Activated CD4-positive, alpha-beta T cell treated with anti-CD3 and anti-CD28 coated beads for 24 hours (primary cell): Measurements from ENCODE around the gene OR10G8.
"Not testable (repeated sequence)": the region's sequence is repeated elsewhere in the genome, so short reads cannot be mapped to it uniquely, and the experiment has no call there.

Experiments used
- DNase-seq, 2 donors: peaks; one replicate each; pipeline ENCODE4 v3.0.0-alpha.2; 2020; ENCODE audit warnings: low read depth in 2 of 2

Gene OR10G8, protein sequence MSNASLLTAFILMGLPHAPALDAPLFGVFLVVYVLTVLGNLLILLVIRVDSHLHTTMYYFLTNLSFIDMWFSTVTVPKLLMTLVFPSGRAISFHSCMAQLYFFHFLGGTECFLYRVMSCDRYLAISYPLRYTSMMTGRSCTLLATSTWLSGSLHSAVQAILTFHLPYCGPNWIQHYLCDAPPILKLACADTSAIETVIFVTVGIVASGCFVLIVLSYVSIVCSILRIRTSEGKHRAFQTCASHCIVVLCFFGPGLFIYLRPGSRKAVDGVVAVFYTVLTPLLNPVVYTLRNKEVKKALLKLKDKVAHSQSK

DNA sequence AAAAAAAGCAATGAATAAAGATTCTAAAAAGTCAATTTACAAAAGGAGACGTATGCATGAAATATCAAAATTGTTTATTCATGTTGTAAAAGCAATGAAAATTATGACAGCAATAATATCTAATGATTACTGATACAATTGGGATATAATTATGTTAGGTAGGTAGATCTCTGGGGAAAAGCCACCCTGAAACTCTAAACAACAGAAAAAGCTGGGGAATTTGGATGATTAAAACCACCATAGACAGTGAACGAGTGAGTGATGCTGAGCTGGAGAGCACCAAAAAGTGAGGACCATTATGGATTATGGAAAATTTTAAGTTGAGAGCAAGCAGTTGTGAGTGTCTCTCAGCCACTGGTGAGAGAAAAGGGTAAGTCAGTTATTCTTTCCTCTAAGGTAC lies at the start of gene OR10G8:
Gene OR10G8 (plus strand): TSS at position 301 of the 400 bp plus-strand sequence. CDS start 2,825 bp downstream, outside the sequence.
- DNase-seq = no peak

DNA sequence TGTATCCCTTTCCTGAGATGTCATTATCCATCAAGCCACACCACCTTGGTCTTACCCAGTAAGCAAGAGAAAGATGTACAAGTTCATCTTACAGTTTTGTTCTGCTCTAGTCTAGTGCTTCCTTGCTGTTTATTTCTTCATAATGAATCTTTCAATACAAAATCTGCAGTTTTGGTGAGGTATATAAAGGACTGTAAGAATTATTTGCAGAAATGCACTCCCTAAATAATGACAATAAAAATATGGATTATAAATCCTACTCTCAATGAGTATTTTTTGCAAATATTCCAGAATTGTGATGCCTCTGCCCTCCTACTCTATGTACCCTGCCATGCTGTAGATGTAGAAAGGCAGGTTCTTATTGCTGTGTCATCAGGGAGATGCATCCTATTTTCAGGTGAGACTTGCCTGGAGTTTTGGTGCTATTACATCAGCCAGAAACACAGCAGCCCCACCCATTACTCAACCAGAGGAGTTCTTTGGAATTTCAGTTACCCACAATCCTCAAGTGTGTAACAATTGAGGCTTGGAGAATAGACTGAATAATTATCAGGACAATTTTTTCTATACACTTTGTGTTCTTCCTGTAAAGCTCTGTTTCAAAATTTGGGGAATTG lies 48.8 kb upstream of the OR10G8 start, which contains the start of gene OR10S1:
Gene OR10S1 (minus strand): TSS at position 51 of the 617 bp plus-strand sequence. CDS start 117 bp downstream, outside the sequence.
- DNase-seq = no peak

- DNase-seq = no peak
Measured at GRCh38 chr11:123979311-123979710, 47.3 kb upstream of the OR10G8 start.

DNA sequence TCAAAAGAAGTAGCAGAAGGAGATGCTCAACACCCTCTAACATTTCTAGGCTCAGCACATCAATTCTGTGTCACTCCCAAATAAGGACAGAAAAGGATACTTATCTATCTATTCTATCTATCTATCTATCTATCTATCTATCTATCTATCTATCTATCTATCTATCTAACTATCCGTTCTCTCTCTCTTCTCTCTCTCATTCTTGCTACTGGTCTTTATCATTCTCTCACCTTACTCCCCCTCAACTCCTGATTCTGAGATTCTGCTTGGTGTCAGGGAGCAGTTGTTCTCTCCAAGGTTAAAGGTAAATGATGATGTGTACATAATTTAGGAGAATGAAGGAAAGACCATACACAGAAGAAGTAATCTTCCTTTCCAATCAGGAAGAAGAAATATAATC lies 31.5 kb upstream of the OR10G8 start, which contains the start of gene OR10G6:
Gene OR10G6 (minus strand): TSS at position 43 of the 400 bp plus-strand sequence. CDS start 0 bp downstream, at position 43.
- no peak for DNase-seq

DNA sequence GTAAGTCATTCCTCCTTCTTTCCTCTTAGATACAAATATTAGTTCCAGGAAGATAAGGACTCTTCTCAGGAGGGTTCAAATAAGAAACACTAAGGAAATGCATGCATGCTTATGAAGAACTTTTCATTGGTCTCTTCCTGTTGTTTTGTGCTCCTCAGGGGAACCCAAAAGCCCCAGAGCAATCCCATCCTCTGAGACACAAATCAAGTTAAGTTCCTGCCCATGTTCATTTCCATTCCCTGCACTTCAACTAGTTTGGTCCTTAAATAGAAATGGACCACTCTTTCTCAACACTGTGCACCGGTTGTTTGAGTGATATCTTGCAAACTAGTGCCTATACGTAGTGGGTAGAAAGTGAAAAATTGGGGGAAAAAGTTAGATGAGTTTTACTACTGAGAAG lies 13.9 kb upstream of the OR10G8 start, which contains the start of gene OR10G4:
Gene OR10G4 (plus strand): TSS at position 301 of the 400 bp plus-strand sequence. CDS start 2,578 bp downstream, outside the sequence.
- no peak for DNase-seq

DNA sequence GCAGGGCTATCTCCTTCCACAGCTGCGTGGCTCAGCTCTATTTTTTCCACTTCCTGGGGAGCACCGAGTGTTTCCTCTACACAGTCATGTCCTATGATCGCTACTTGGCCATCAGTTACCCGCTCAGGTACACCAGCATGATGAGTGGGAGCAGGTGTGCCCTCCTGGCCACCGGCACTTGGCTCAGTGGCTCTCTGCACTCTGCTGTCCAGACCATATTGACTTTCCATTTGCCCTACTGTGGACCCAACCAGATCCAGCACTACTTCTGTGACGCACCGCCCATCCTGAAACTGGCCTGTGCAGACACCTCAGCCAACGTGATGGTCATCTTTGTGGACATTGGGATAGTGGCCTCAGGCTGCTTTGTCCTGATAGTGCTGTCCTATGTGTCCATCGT lies 10.8 kb upstream of the OR10G8 start:
- DNase-seq = not testable (repeated sequence)

GRCh38 chr11:124036666-124037065 lies 10.1 kb downstream of the OR10G8 start:
- DNase-seq = no peak

GRCh38 chr11:124039557-124039956 lies 13.0 kb downstream of the OR10G8 start:
- no peak for DNase-seq

- DNase-seq = no peak
Measured at GRCh38 chr11:124041254-124041653, 14.7 kb downstream of the OR10G8 start, which contains the start of gene OR10G7. Gene OR10G7 (minus strand): TSS chr11:124041325. CDS start chr11:124039001, 2,324 bp downstream.

GRCh38 chr11:124043420-124043819 lies 16.8 kb downstream of the OR10G8 start:
- no peak for DNase-seq

- DNase-seq = no peak
Measured at GRCh38 chr11:124050748-124051147, 24.1 kb downstream of the OR10G8 start.

DNA sequence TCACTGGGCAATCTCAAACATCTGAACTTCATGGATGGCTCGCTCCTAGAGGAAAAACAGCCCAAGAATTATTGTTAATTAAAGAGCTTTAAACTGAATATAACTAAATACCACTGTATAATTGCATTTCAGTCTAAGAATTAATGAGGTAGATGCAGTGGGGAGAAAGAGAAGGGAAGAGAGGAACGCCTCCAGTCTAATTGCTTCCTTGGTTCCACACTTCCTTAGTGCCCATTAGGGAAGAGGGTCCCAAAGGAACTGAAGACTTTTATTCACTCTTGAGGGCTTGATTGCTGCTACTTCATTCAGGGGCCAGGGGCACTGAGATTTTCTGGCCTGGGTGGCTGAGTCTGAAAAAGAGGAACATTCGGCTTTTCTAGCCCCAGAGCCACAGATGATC lies 26.4 kb downstream of the OR10G8 start:
- no peak for DNase-seq

- DNase-seq = no peak
Measured at GRCh38 chr11:124068601-124069110, 42.1 kb downstream of the OR10G8 start.

DNA sequence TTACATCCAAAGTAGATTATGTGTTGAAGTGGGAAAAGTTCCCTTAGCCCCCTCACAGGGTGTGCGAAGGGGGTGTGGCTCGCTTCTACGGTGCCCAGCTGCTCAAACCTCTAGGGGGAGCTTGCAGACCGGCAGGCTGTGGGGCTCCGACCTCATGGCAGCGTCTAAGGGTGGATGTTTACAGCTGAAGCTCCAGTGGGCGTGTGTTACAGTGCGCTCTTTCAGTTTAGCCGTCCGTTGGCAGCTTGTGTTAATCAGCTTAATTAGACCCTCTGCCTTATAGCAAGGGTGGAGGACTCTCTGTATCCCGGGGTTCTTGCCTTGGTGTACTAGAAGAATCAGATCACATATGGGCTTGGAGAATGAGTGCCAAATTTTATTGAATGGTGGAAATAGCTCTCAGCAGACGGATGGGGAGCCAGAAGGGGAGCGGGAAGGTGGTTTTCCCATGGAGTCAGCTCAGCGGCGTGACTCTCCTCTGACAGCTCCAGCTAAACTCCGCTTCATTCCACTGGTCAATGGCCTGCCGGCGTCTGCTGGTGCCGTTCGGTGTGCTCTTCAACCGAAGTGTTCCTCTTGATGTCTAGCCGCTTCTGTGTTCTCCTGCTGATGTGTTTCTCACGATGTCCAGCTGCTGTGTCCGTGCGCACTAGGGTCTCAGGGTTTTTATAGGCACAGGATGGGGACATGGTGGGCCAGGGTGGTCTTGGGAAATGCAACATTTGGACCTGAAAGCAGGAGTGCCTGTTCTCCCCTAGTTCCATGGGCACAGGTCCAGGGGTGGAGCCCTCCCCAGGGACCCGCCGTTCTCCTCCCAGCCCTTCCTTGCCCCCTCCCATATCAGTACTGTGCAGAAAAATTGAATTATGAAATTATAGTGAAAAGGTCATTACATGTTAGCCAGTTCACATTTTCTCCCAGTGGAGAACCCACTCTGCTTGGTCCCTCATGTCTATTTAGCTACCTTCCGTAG lies 43.1 kb downstream of the OR10G8 start:
- DNase-seq = peak in 1 of 2 donors; percentile 8

GRCh38 chr11:124070915-124071622 lies 44.5 kb downstream of the OR10G8 start:
- DNase-seq = peak; percentile 35 to 58

DNA sequence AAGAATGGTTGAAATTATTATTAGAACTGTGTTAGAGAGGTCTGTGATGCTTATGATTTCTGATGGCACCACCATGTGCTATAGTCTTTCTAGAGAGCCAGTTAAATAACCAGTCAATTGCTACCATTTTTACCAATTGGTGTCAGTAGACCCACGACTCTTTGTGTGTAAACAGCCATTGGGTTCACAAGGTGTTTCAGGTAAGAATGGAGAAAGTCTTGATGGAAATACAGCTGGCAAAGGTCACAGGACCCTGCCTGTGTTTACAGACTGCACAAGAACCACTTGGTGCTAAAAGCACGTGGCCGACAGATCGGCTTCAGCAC lies 45.0 kb downstream of the OR10G8 start:
- no peak for DNase-seq

- no peak for DNase-seq
Measured at GRCh38 chr11:124072147-124072546, 45.5 kb downstream of the OR10G8 start.

- no peak for DNase-seq
Measured at GRCh38 chr11:124074554-124074953, 48.0 kb downstream of the OR10G8 start.

GRCh38 chr11:124075492-124075840 lies 48.9 kb downstream of the OR10G8 start:
- no peak for DNase-seq

GRCh38 chr11:124075841-124076651 lies 49.4 kb downstream of the OR10G8 start:
- no peak for DNase-seq
